ENCODE results near the gene DNAJC5G.
A peak's percentile ranks its signal among the peaks of the same experiment; 100 is the strongest.
"Not testable (repeated sequence)": the region's sequence is repeated elsewhere in the genome, so short reads cannot be mapped to it uniquely, and the experiment has no call there.

The DNAJC5G gene

DNA sequence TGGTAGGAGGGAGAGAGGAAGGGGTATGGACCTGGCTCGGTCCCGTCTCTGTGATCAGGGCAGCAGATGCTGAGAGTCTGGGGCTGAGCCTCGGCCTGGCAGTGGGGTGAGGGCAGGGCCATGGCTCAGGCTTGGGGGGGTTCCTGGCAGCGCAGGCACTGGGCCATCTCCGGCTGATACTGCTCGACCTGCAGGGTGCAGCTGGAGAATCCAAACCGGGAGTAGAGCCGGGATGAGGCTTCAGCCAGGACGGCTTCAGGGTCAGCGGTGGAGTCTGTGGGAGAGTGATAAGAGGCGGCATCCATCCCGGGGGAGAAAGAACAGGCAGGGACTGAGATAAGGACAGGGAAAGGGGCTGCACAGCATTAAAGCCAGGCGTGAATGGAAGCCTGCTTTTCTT lies 20.0 kb upstream of the DNAJC5G start:
- no peak for DNase-seq

- DNase-seq, result no peak
Observed at GRCh38 chr2:27255660-27256059, 19.6 kb upstream of the DNAJC5G start.

GRCh38 chr2:27256855-27257454 lies 18.3 kb upstream of the DNAJC5G start:
- DNase-seq, result no peak

GRCh38 chr2:27258051-27258450 lies 17.2 kb upstream of the DNAJC5G start:
- DNase-seq, result no peak

GRCh38 chr2:27261241-27261925 lies 13.8 kb upstream of the DNAJC5G start:
- no peak for DNase-seq

DNA sequence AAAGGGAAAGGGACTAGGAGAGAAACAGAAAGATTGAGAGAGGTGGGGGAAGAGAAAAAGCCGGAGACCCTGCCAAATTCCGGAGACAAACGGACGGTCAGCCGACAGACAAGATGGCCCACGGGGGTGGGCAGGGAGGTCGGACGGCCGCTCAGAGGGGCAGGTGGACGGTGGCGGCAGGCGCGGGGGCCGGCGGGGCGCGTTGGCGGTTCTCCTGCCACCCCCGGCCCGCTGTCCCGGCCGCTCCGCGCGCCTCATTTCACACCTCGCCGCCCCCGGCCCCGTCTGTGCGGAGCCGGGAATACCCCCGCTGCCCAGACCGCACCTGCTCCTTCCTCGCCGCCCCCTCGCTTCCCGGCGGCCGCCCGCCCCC lies 13.3 kb upstream of the DNAJC5G start:
- no peak for DNase-seq

DNA sequence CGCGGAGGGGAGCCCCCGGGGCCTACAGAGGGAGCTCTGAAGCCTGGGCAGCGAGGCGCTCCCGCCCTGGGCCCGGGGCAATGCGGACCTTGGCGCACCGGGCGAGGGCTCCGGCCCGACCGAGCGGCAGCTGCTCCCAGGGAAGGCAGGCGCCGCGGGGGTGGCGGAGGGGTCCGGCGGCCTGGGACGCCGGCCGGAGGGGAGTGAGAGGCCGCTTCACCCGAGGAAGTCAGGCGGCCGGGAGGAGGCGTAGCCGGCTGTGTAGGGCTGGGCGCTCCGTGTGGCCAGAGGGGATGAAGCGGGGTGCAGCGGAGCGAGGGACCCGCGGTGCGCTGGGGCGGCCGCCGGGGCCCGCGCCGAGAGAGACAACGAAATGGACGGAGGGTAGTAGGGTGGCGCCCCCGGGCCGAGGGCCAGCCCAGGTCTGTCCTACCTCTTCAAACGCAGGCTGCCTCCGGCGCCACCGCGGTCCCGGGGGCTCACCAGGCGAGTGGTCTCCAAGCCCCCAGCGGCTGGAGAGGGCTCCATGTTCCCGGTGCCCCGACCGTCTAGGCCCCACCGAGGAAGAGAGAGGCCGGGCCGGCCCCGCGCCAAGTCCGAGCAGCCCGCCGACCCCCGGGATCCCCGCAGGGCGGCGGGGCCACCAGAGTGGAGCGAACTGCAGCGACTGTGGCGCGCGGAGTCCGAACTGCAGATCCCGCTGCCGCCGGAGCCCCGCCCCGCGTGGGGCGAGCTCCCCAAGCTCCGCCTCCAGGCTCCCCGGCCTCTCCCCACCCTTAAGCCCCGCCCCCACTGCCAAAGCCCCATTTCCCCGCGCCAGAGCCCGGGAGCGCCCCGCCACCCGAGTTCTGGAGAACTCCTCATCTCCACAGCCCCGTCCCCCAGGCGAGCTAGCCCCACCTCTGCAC lies 12.6 kb upstream of the DNAJC5G start, which contains the start of gene SLC30A3:
TSS of gene SLC30A3 (minus strand) at position 669 of the 908 bp plus-strand sequence. CDS start at position 528, 141 bp downstream.
- peak; percentile 50 to 74 (median 61) for DNase-seq

DNA sequence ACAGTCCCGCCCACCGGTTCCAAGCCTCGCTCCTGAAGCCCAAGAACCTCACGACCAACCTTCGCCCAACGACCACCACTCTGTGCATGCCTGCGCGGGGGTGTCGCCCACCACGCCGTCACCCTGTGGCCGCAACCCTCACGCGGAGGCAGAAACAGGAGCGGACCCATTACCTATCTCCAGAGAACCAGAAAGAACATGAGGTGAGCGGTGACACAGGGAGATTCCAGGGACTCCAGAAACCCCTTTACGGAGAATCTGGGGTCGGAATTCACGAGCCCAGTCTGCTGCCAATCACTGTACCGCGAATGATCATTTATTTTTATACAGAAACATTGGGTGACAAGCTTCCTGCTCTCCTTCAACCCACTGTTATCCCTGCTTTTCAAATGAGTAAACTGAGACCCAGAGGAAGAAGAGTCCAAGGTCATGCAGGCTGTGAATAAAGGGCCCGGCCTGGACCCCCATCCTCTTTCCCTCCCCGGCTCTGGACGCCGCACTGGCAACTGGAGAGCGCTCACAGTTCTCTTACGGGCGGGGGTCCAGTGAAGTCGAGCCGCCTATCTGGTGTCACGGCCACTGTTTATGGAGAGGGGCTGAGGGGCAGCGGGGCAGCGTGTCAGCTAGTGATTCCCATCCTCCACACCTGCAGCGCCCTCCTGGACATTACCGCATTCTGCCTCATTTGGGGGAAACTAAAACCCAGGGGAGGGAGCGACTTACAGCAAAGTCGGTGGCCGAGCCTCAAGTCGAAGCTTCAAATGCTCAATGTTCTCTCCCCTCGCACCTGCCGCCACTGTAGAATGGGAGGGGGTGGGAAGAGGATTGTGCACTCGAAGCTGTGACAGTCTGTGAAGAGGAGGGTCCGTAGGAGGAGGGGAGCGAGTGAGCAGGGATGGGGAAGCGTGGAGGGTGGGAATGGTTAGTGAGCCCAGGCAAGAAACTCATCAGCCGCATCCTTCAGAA lies 11.7 kb upstream of the DNAJC5G start:
- DNase-seq, result peak in 1 of 5 donors; percentile 9

DNA sequence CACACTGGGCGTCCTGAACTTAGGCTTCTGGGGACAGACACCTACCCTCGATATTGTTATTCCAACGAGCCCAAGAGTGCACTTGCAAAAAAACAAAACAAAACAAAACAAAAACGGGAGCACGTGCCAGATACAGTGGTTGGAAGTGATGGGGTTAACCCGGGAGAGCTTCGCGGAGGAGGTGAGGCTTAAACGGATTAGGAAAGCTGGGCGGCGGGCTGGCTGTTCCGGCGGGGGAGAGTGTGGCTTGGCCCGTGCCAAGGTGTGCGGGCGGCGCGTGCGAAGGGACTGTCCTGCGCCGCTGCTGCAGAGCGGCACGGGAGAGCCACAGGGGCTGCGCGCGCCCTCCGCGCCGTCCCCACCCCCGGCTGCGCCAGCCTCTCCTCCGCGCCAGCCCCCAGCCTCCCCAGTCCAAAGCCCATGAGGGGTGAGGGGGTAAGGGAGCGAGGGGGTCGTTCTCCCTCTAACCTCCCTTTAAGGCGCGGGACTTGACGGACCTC lies 10.9 kb upstream of the DNAJC5G start:
- DNase-seq, result no peak

DNA sequence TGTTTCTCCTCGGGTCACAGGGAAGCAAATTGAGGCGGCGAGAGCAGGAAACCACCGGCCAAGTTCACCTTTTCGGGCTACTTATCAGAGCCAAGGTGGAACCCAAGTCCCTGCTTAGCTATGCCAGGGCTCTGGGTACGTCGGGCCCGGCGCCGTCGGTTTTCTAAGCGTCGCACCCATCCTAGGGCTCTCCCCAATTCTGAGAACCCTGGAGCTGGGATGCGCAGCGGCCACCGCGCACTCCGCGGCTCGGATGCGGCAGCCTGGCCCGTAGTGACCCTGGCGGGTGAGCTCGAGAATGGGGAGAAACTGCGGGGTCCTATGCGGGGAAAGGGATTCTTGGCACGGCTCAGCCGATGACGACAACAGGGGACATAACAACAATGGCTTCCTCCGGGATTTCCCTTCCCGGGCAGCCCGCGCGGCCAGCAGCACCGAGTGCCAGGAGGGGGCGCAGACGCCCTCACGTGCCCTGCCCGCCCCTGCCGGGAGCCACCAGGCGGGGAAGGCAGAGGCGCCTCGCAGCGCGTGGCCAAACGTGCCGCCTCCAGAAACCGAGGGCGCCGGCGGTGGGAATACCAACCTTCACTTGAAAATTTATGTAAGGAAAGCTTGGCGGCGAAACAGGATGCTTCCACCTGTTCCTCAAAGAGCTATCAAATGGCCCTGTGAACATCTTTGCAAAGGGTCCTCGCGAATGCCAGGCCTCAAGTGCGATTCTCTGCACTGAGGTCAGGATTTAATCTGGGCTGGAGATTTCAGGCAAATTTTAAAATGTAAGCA lies 10.3 kb upstream of the DNAJC5G start:
- DNase-seq, result peak; percentile 48 to 61 (median 53)

GRCh38 chr2:27265536-27265870 lies 9.7 kb upstream of the DNAJC5G start:
- no peak for DNase-seq

GRCh38 chr2:27268296-27268695 lies 6.9 kb upstream of the DNAJC5G start:
- DNase-seq, result not testable (repeated sequence)

GRCh38 chr2:27270131-27270530 lies 5.1 kb upstream of the DNAJC5G start:
- DNase-seq, result no peak

- DNase-seq, result no peak
Observed at GRCh38 chr2:27270670-27271069, 4.6 kb upstream of the DNAJC5G start.

GRCh38 chr2:27271631-27272340 lies 3.4 kb upstream of the DNAJC5G start:
- DNase-seq, result no peak

DNA sequence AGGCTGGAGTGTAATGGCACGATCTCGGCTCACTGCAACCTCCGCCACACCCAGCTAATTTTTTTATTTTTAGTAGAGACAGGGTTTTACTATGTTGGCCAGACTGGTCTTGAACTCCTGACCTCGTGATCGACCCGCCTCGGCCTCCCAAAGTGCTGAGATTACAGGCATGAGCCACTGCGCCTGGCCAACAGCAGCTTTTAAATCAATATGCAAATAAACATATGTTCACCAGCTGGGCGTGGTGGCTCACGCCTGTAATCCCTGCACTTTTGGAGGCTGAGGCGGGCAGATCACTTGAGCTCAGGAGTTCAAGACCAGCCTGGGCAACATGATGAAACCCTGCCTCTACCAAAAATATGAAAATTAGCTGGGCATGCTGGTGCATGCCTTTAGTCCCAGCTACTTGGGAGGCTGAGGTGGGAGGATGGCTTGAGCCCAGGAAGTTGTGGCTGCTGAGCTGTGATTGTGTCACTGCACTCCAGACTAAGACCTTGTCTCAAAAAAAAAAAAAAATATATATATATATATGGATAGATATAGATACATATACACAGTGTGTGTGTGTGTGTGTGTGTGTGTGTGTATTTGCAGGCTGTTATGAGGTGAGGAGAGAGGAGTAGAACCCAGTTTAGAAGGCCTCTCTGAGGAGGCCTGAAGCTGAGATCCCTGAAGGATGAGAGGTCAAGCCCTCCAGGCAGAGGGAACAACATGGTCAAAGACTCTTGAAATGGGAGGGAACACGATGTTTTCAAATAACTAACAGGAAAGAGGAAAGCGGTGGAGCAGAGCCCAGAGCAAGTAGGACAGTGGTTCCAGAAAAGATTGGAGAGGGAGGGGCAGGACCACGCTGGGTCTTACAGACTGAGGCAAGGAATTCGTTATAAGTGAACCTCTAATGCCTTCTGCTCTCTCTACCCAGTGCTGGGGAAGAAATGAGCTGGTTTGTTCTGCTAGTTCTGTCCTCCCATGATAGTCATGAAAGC lies 2.4 kb upstream of the DNAJC5G start:
- DNase-seq, result not testable (repeated sequence)

DNA sequence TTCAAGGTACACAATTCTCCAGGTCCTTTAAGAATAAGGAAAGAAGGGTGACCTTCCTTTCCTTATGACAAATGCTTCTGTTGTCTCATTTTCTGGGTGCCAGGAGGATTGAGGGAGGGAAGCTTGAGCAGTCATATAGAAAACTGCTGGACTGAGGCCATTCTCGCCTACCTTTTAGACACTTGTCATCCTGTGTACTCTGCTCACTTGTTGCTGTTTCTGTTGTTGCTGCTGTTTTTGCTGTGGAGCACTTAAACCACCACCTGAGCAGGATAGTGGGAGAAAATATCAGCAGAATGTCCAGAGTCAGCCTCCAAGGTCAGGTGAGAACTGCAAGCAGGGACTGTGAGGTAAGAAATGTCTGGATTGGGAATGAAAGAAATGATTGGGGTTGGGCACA lies 2.8 kb downstream of the DNAJC5G start:
- DNase-seq, result no peak

GRCh38 chr2:27280826-27281225 lies 5.6 kb downstream of the DNAJC5G start:
- no peak for DNase-seq

- DNase-seq, result no peak
Observed at GRCh38 chr2:27281442-27281841, 6.2 kb downstream of the DNAJC5G start.
